Thymus (tissue), 11 donors: Measurements from ENCODE around the gene GATAD2B. TPM values are rescaled to one million over a fixed set of nuclear protein-coding genes. Genes with fewer than 3 reads are reported as not detected.

Experiments used
- DNase-seq, 9 donors: peaks; one replicate each; pipeline ENCODE4 v3.0.0-alpha.2; 2013; ENCODE audit warnings: low spot score in 9 of 9, low read depth in 6 of 9, missing footprints in 1 of 9
- H3K27ac ChIP-seq, 2 donors: one replicate each; pipeline ENCODE4 v1.5.1; 2013; ENCODE audit warnings: control low read depth in 1 of 2, low read depth in 1 of 2, low read length in 1 of 2, mild to moderate bottlenecking in 1 of 2, moderate library complexity in 1 of 2
- H3K27me3 ChIP-seq, 2 donors: one replicate each; pipeline ENCODE4 v1.5.1; 2013; ENCODE audit warnings: low read length in 1 of 2; ENCODE audit not compliant: control insufficient read depth in 2 of 2, insufficient read depth in 1 of 2
- H3K36me3 ChIP-seq, 2 donors: one replicate each; pipeline ENCODE4 v1.5.1; 2013; ENCODE audit warnings: low read length in 1 of 2, mild to moderate bottlenecking in 1 of 2, moderate library complexity in 1 of 2; ENCODE audit not compliant: control insufficient read depth in 2 of 2, insufficient read depth in 2 of 2
- H3K4me1 ChIP-seq, 2 donors: one replicate each; pipeline ENCODE4 v1.5.1; 2013; ENCODE audit warnings: low read length in 2 of 2; ENCODE audit not compliant: control insufficient read depth in 2 of 2, insufficient read depth in 2 of 2
- H3K4me3 ChIP-seq, 2 donors: one replicate each; pipeline ENCODE4 v1.5.1; 2013; ENCODE audit warnings: low read length in 2 of 2, control low read depth in 1 of 2, mild to moderate bottlenecking in 1 of 2
- H3K9me3 ChIP-seq, 2 donors: one replicate each; pipeline ENCODE4 v1.5.1; 2013; ENCODE audit warnings: low read length in 1 of 2, mild to moderate bottlenecking in 1 of 2; ENCODE audit not compliant: control insufficient read depth in 2 of 2, insufficient read depth in 1 of 2
- WGBS: extraction: QIAGEN DNeasy Blood & Tissue Kit; methylation state at CpG from one replicate; pipeline ENCODE4 v1.1.7; 2013; 5-methylcytosine and 5-hydroxymethylcytosine counted together
- polyA plus RNA-seq: library from polyadenylated mRNA; stranded (reverse); fragments of 200-250 nt; gene quantifications from one replicate; pipeline ENCODE4 v1.2.3, GENCODE V29; 2013
- total RNA-seq: library from RNA; stranded (reverse); fragments of 120-200 nt; gene quantifications from one replicate; pipeline ENCODE4 v1.2.4, GENCODE V29; 2013
- donor health status: healthy.

GATAD2B gene
- total and polyA plus RNA-seq, 2 donors = 6.6 to 11.9 TPM

DNA sequence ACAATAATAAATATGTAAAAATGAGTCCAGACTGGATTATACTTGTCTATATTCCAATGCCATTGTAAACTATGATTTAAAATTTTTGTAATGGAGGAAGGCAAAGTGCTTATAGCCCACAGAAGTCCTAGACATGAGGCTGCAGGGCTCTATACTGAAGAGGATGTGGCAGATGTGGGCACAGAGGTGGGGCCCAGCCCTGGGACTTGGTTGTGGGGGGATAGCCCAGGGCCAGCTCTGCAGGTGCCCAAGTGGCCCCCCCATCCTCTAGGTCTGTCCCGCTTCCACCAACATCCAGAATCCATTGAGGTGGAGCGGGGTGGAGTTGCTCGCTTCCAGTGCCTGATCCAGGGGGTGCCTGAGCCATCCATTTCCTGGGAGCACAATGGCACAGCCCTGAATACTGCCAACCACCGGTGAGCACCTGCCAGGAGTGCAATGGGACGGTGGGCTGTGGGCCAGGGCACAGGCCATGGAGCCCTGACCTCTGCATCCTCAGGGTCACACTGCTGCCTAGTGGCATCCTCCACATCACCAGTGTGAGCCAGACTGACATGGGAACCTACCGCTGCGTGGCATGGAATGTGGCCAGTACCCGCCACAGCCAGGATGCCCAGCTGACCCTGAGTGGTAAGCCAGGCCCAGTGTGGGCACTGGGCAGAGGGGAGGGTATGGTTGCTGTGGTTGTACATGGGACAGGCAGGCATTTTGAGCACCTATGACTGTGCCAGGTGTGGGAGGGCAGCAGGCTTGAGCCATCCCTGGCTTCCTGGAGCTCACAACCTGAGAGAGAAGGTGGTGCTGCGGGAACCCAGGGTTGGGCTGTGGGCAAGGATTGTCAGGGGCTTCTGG, 126.6 kb downstream of the GATAD2B start:
- Histone ChIP-seq H3K4me1 (peaks cover 0 to 13% of the 10 kb centered on the region in 2 donors), H3K27me3 (no peaks in the 10 kb centered on the region), H3K36me3 (peaks cover 0 to 3% of the 10 kb centered on the region in 2 donors), H3K4me3 (no peak overlapping the region), H3K9me3 (no peaks in the 10 kb centered on the region), H3K27ac (no peak overlapping the region)
- 95% methylated on average over 9 of the region's 9 CpGs for WGBS
- DNase-seq = peak in 1 of 9 donors; percentile 24

DNA sequence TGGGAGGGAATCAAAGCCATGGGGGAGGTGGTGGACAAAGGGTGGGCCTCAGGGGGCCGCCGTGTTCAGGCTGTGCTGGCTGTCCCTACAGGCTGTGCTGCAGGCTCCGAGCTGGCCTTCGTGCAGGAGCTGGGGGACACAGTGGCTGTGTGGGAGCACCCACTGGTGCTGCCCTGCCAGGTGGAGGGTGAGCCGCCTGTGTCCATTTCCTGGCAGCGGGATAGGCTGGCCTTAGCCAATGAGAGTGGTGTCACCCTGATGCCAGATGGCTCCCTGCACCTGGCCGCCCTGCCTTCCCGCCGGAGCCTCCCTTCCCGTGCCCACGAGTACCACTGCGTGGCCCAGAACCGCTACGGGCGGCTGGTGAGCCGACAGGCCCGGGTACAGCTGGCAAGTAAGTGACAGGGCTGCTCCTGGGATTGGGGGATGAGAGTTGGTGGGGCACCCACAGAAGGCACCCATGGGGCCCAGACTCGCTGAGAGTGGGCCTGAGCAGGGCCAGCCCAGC, 127.4 kb downstream of the GATAD2B start:
- Histone ChIP-seq H3K27me3 (no peaks in the 10 kb centered on the region), H3K4me3 (no peak overlapping the region), H3K36me3 (peaks cover 0 to 3% of the 10 kb centered on the region in 2 donors), H3K4me1 (peaks cover 6 to 19% of the 10 kb centered on the region in 2 donors), H3K9me3 (no peaks in the 10 kb centered on the region), H3K27ac (no peak overlapping the region)
- no peak for DNase-seq
- WGBS = 91% methylated on average over 18 of the region's 18 CpGs

DNA sequence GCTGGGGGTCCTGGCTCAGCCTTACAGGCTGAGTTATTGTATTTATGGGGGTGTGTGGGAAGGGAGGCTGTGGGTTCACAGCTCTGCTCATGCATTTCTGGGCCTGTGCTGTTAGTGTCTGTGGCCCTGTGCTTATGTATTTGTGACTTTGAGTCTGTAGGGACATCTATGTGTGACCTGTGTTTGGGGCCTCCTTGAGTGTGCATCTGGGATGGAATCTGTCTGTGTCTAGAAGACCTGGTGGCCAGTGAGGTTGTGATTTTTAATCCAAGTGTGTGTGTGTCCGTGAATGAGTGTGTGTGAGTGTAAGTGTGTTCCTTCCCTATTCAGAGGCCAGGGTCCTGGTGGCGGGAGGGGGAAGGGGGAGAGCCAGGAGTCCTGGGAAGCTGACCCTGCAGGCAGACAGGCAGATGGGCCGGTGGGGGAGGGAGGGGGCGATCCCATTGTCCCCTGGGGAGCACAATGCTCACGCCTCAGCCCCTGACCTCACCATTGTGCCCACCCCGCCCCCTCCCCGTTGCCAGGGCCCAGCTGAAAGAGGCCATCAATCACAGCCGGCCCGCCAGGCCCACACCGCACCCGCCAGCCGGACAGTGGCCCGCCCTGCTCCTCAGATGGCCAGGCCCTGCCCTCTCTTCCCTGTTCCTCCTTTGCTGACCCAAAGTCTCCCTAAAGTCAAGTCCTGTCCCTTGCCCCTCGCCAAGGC, 128.0 kb downstream of the GATAD2B start:
- Histone ChIP-seq H3K27me3 (no peaks in the 10 kb centered on the region), H3K36me3 (peaks cover 0 to under 1% of the 10 kb centered on the region in 2 donors), H3K4me3 (no peak overlapping the region), H3K27ac (no peak overlapping the region), H3K4me1 (peaks cover 9 to 25% of the 10 kb centered on the region in 2 donors), H3K9me3 (no peaks in the 10 kb centered on the region)
- WGBS = 94% methylated on average over 14 of the region's 14 CpGs
- DNase-seq = no peak

DNA sequence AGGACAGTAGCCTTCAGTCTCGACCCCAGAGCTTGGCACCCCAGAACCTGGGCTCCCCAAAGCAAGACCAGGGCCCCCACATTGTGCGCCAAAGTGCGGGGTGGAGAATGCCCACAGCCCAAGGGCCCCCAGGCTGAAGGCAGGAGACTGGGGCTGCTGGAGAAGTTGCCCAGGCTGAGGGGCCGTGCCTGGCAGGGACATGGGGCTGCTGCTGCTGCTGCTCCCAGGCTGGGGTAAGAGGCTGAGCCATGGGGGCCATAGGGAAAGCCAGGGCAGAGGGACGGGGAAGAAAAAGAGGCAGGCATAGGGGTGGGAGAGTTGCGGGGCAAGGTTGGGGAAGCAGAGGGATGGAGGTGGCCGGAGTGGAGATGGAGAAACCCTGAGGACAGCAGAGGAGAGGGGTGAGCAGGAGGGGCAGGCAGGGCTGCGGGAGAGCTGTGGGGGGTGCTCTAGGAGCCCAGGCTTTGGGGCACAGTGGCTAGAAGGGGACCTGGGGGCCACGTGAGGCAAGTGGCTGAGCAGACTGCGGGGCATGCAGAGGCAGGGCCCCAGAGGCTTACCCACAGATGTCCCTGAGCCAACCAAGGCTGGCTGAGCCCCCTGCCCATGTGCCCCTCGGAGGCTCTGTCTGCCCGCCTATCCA, 128.7 kb downstream of the GATAD2B start:
- no peaks in the 10 kb centered on the region for H3K27me3 ChIP-seq
- H3K9me3 ChIP-seq = no peaks in the 10 kb centered on the region
- no peak overlapping the region for H3K4me3 ChIP-seq
- H3K27ac ChIP-seq = no peak overlapping the region
- H3K36me3 ChIP-seq = no peaks in the 10 kb centered on the region
- peaks cover 16 to 32% of the 10 kb centered on the region in 2 donors for H3K4me1 ChIP-seq
- WGBS = 96% methylated on average over 12 of the region's 12 CpGs
- no peak for DNase-seq

DNA sequence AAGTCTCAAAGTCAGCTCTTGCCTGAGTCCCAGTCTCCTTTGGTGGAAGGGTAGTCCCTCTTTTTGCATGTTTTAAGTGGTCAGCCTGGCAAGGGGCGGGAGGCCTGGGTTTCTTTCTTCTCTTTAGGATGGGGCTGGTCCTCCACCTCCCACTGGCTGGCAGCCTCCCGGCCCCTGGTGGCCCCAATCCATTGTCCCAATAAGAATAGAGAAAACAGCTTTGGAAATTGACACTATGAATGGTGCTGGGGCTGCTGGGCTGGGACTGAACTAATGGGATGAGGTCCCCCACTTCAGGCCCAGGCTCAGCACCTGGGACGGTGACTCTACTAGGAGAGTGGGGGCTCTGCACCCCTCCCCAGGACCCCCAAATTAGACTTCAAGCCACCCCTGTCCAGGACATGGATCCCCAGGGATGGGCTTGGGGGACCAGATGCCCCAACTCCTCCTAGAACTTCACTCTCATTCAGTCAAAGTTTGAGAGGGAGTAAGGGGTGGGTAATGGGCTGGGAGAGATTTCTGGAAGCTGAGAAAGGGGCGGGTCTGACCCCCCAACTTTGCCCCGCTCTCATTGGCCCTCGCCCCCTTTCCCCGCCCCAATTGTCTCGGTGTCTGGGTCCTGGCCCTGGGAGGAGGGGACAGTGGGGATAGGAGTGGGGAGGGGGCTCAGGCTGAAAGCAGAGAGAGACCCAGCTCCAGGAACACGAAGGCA, 129.4 kb downstream of the GATAD2B start:
- 95% methylated on average over 9 of the region's 9 CpGs for WGBS
- H3K9me3 ChIP-seq = no peaks in the 10 kb centered on the region
- H3K36me3 ChIP-seq = no peaks in the 10 kb centered on the region
- no peak overlapping the region for H3K27ac ChIP-seq
- no peaks in the 10 kb centered on the region for H3K27me3 ChIP-seq
- DNase-seq = no peak
- peaks cover 16 to 32% of the 10 kb centered on the region in 2 donors for H3K4me1 ChIP-seq
- no peak overlapping the region for H3K4me3 ChIP-seq

DNA sequence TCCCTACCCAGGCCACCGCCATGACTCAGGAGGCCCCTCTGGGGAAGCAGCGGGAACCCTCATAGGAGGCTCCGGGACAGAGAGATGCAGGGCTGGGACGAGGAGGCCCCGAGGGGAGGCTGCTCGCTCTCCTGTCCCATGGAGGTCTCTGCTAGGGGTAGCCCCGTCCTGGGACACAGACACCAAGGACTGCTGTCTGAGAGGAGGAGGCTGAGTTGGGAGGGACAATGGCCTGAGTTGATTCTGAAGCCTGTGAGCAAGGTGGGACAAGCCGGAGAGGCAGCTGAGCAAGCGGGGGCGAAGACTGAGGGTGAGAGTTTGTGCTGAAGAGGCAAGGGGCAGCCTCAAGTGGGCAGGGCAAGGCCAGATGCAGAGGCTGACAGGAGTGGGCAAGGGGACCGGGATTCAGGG, 130.1 kb downstream of the GATAD2B start:
- 98% methylated on average over 11 of the region's 11 CpGs for WGBS
- no peak overlapping the region for H3K27ac ChIP-seq
- no peak for DNase-seq
- no peaks in the 10 kb centered on the region for H3K27me3 ChIP-seq
- H3K4me3 ChIP-seq = no peak overlapping the region
- H3K36me3 ChIP-seq = no peaks in the 10 kb centered on the region
- H3K4me1 ChIP-seq = peaks cover 16 to 32% of the 10 kb centered on the region in 2 donors
- no peaks in the 10 kb centered on the region for H3K9me3 ChIP-seq

DNA sequence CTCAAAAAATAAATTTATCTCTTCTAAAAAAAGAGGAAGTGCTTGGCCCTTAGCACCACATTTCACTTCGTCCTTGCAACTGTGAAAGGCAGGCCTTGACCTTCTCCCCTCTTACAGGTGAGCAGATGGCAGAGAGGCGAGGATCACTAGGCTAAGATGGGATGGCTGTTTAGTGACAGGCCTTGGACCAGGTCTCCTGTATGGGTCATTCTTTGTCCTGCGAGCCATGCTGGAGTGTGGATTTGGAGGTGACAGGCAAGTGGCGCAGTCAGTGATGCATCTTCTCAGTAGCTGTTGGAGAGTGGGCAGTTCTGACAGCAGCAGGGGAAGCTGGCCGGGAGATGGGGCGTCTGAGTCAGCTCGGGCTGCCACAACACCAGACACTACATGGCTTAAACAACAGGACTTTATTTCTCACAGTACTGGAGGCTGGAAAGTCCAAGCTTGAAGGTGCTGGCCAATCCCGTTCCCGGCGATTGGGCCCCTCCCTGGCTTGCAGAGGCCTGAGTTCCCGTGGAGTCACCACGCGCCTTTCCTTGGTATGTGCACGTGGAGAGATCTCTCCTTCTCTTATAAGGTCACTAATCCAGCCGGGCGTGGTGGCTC, 131.0 kb downstream of the GATAD2B start:
- H3K27me3 ChIP-seq = no peaks in the 10 kb centered on the region
- WGBS = 95% methylated on average over 16 of the region's 16 CpGs
- no peak for DNase-seq
- no peaks in the 10 kb centered on the region for H3K9me3 ChIP-seq
- no peak overlapping the region for H3K4me3 ChIP-seq
- peaks cover 16 to 28% of the 10 kb centered on the region in 2 donors for H3K4me1 ChIP-seq
- no peaks in the 10 kb centered on the region for H3K36me3 ChIP-seq
- H3K27ac ChIP-seq = no peak overlapping the region

DNA sequence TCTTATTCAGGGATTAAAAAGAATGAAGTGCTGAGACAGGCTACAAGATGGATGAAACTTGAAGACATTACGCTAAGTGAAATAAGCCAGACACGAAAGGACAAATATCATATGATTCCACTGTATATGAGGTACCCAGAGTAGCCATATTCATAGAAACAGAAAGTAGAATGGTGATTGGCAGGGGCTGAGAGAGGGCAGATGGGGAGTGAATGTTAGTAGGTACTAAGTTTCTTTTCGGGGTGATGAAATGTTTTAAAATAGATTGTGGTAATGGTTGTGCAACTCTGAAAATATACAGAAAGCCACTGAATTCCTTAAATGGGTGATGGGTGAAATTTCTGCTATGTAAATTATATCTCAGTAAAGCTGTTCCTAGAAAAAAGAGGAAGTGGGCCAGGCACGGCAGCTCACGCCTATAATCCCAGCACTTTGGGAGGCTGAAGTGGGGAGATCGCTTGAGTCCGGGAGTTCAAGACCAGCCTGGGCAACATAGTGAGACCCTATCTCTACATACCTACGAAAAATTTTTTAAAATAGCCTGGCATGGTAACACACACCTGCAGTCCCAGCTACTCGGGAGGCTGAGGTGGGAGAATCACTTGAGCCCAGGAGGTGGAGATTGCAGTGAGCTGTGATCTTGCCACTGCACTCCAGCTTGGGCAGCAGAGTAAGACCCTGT, 131.7 kb downstream of the GATAD2B start:
- Histone ChIP-seq H3K4me3 (no peak overlapping the region), H3K27me3 (no peaks in the 10 kb centered on the region), H3K4me1 (peaks cover 16 to 28% of the 10 kb centered on the region in 2 donors), H3K9me3 (no peaks in the 10 kb centered on the region), H3K36me3 (no peaks in the 10 kb centered on the region), H3K27ac (peak overlapping the region; percentile 80 to 84)
- 33% methylated on average over 9 of the region's 9 CpGs for WGBS
- DNase-seq = peak in 1 of 9 donors; percentile 47
